A549 treated with ZK216348 at 1 μM for 4 hours (cell line): ENCODE measurements around the gene IPO5. TPM values are rescaled to one million over a fixed set of nuclear protein-coding genes. Genes with fewer than 3 reads are reported as not detected.

Experiments
- total RNA-seq: library from RNA; stranded (reverse); fragments of 200-300 nt; extraction: Qiagen RNA extraction; gene quantifications from 5 replicates; pipeline ENCODE4 v1.2.3, GENCODE V29; 2022; ENCODE audit warnings: low read depth

Gene IPO5
- 66.2 to 91.3 TPM (median 83.0 TPM) in 5 replicates for total RNA-seq

GRCh38 chr13:97953376-97953970 lies at the start of gene IPO5:
IPO5 (plus strand) TSS chr13:97953675; CDS start chr13:97976697, 23,022 bp downstream.

Other genes with a start within 250 kb of the IPO5 start
- gene FARP1, start 189.4 kb downstream of the IPO5 start, total RNA-seq = 11.2 to 17.6 TPM (median 12.7 TPM) in 5 replicates
- not detected in 5 replicates for gene RNF113B, start 223.6 kb downstream of the IPO5 start, total RNA-seq